ENCODE data around the gene TMPRSS6.

Gene TMPRSS6

DNA sequence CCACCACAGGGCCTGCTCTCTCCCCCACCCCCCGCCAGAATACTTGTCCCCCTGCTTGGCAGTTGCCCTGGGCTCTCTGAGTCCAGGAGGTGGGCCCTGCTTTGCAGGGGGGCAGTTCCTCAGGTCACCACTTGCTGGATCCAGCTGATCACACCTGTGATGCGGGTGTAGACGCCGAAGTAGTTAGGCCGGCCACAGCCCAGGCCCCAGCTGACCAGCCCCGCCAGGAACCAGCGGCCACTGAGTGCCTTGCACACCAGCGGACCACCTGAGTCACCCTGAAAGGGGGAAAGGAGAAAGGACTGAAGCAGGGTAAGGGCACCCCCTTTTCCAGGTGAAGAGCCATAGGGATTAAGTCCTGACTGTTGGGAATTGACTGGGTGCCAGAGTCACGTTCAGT, 43.6 kb downstream of the TMPRSS6 start:
- no peak for DNase-seq (ENCODE audit: low spot score)

DNA sequence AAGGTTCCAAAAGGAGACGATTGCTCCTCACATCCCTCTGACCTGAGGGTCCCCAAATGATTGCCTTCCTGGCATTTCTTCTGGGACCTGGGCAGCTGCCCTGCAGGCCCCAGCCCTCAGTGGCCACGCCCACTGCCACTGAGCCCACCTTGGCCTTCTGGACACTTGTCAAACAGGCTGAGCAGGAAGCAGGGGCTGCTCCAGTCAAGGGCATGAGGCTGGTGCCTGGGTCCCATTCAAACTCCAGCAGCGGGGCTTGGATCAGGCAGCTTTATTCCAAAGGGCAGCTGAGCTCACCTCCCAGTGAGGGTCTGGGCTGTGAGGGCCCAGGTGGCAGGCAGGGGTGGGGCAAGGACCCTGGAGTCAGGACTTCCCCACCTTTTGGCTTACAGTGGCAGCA, 44.3 kb downstream of the TMPRSS6 start:
- DNase-seq (ENCODE audit: low spot score): no peak

DNA sequence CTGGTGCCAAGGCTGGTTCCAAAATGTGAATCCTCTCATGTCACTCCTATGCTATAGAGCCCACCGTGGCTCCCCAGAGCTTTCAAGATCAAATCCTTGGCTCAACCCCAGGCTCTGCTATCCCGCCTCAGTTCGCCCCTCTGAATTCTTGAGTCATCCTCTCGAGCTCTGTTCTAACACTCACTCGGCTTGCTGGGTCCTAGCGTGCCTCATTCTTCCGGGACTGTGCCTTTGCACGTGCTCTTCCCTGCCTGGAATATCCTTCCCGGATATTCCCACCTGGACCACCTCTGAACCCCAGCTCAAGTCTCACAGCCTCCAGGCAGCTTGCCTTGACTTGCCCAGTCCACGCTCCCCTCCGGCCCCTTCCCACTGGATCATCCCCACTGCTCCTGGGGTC, 45.0 kb downstream of the TMPRSS6 start:
- DNase-seq (ENCODE audit: low spot score): no peak

DNA sequence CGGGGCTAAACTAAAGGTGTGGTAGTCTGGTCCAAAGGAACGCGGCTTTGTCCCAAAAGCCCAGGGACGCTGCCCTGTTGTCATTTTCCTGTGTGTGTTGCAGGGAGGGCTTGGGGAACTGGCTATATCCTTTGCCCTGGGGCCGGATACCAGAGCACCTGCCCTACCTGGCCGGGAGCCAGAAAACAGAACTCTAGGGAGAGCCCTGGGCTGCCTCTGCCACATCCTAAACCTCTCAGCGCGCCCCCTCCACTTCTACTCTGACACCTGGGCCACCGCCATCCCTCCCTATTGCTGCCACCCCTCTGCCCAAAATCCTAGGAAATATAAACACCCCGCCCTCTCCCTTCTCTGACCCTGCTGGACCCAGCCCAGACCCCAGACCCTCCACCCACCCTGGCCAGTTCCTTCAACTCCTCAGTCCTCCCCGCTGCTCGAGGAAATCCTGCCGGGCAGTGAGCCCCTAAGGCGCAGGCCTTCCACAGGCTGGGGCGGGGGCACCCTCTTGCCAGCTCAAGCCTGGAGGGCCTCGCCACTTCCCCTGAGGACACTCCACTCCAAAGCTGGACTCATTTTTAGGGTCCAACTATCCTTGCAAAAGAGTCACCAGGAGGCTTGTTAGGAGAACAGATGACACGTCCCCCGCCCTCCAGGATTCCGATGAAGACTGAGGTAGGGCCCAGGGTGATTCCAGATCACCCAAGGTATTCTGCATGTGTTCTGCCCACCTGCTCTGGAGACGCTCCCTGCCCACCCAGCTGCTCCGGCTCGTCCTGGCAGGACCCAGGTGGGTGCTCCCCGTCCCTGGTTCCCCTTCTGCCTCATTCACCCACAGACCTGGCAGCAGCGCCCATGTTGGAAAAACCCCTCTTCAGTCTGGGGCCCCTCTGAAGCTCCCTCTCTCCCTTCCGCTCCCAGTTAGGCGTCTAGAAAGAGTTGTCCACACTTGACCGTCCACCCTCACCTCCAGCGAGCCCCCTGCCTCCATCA, 45.8 kb downstream of the TMPRSS6 start:
- DNase-seq (ENCODE audit: low spot score): no peak

DNA sequence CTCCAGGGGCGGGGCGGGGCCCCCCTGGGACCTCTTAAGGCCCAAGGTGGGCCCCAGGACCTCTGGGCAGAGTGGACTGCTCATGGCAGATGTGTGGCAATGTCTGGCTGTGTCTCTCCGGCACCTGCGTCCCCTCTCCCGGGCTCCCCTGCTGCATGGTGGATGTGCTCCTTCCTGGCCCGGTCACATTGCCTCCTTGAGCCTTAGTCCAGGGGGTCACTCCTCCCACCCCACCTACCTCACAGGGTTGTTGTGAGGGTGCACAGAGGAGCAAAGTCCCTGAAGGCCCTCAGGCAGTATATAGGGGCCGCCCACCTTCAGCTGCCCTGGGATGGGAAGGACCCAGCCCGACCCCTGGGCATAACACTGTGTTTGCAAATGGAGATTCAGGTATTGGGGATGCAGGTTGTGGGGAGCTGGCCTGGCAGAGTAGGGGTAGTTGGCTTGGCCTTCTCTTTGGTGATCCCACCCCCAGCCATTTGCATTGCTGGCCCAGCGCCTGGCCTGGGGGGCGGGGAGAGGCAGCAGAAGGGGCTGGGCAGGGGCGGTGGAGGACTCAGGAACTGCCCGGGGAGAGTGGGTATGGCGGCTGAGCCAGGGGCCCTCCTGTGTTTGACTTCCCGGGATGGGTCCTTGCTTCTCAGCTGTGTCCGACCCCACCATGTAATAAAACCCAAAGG, 46.7 kb downstream of the TMPRSS6 start:
- DNase-seq (ENCODE audit: low spot score): no peak

DNA sequence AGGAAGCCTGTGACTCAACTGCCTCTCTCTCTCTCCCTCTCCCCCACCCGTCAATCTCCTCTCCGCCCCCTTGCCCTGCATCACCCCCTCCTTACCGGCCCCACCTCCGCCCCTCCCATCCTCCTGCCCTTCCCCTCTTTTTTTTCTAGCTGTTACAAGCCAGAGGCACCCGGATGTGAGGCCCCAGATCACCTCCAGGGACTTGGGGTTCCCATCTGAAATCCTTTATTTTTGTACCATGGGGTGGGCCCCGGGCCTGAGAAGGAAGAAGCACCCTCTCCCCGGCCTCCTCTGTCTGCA, 47.2 kb downstream of the TMPRSS6 start:
- DNase-seq (ENCODE audit: low spot score): no peak

DNA sequence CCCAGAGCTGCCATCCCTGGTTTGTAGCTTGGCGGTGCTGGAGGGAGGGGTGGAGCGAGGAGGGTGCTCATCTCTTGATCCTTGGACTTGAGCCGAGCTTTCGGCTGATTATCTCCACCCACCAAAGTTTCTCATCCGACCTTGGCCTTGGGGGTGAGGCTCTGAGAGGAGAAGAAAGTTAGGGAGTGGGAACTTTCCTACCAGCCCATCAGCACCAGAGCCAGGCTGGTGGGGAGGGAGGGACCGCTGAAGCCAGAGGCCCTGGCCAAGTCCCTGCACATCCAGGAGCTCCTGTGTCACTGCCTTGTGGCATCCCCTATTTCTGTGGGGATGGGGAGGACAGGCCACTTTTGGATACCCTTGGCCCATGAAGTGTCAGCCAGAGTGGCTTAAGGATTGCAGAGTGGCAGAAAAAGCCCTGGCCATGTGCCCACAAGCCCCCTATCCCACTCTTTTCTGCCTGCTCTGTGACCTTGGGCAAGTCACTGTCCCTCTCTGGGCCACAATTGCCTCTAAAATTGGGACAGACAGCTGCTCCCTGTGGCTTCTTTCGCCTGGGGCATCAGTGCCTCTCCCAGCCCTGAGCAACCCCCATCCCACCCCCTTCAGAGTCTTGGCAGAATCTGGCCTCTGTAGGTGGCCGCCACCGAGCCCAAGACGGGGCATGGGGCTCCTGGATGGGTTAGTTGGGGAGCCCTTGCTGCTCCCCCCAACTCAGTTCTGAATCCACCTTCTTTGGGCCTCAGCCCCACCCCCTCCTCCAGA, 47.7 kb downstream of the TMPRSS6 start:
- DNase-seq (ENCODE audit: low spot score): no peak

DNA sequence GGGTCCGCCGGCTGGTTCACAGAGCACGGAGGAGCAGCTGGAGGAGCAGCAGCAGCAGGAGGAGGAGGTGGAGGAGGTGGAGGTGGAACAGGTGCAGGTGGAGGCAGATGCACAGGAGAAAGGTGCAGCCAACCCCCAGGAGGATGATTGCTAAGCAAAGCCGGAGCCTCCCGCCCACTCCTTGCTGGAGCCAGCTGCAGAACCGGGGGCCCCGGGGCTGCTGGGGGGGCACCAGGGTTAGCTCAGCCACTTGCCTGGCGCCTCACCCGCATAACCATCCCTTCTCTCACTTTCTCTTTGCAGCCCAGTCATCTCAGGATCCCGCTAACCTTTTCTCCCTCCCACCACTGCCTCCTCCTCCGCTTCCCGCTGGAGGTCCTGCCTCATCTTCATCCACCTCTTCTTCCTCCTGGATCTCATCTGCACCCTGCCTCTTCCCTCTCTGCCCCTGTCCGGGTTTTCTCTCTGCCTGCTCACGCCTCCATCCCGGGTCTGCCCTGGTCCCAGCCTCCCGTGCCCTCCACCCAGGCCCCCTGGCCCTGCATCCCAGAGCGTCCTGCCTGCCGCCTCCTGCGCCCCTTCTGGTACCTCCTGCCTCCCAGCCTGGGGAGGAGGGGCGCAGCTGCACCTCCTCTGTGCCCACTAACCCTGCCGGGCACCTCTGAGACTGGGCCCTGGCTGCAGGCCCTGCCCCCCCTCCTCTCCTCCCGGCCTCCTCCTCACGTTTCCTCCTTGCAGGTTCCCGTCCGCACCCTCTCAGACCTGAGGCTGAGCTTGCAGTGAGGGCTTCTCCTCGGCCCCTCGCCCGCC, 48.5 kb downstream of the TMPRSS6 start:
- DNase-seq (ENCODE audit: low spot score): no peak

DNA sequence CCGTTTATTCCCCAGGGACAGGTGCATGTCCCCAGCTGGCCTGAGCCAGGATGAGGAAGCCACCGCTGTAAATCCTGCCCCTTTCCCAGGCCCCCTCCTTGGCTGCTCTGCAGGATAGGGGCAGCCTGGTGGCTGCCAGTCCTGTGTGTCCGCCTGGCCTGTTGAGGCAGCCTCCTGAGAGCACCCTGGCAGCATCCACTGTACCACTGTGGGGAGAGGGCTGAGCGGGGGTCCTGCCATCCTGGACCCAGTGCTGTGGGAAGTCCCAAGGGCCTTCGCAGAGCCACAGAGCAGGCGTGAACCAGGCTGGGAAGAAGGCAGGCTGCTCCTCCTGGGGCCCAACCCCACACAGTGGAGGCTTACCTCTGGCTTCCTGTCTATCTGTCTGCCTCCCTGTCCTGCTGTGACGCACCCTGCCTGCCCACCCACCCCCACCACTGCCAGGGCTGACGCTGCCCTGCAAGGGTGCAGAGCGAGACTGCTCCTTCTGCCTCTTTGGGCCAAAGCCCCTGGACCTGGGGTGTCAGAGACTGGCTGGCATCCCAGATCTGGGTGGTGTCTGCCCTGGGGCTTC, 49.5 kb downstream of the TMPRSS6 start:
- no peak for DNase-seq (ENCODE audit: low spot score)

DNA sequence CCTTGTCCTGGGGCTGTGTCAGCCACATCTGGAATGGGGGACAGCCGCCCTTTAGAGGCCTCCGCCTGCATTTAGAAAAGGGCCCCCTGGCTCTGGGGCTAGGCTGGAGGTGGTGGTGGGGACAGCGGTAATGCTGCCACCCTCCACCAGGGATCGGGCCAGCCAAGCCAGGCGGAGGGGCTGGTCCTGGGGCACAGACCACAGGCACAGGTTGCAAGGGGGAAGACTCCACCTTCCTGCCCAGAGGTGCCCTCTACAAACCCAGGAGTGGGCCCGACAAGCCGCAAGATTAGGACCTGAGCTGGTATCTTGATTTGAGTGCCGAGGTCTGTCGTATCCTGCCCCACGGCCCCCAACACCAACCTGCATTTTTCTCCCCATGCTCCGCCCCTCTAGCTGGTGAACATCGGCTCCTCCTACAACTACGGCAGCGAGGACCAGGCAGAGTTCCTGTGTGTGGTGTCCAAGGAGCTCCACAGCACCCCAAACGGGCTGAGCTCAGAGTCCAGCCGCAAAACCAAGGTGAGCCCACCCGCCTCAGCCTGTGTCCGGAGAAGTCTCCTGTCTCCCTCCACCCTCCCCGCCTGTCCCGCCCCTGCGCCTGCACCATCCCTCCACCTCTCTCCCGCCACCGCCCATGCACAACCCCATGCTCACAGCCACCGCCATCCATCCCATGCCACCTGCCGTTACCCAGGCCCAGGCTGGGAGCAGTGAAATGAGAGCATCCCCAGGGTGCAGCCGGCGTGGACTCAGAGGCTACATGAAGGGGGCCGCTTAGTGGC, 50.4 kb downstream of the TMPRSS6 start:
- no peak for DNase-seq (ENCODE audit: low spot score)

DNA sequence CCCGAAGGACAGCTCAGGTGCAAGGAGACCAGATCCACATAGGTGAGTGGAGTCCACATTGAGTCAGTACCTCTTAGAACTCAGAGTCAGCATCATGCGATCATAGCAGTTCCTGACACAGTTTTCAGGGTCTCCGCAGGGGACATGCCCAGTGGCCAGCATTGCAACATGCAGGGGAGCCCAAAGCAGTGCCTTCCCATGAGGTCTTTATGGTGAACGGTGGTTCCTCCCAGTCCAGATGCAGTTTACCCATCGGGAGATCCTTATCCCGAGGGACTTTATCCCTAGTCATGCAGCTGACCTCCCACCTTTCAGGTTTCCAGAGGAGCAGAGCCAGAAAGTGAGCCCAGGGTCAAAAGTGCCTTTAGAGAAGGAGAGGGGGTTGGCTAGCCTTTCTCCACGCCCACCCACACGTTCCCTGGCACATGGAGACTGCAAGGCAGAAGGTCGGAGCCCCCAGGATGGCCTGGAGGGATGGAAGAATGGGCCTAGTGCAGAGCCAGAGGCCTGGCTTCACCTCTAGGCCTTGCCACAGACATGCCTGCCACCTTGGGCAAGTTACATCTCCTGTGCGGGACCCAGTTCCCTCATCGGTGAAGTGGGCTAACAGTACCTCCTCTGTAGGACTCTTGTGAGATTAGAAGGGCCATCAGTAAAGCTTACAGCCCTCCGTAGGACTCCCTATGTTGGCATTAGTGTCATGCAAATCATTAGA, 51.6 kb downstream of the TMPRSS6 start:
- no peak for DNase-seq (ENCODE audit: low spot score)

DNA sequence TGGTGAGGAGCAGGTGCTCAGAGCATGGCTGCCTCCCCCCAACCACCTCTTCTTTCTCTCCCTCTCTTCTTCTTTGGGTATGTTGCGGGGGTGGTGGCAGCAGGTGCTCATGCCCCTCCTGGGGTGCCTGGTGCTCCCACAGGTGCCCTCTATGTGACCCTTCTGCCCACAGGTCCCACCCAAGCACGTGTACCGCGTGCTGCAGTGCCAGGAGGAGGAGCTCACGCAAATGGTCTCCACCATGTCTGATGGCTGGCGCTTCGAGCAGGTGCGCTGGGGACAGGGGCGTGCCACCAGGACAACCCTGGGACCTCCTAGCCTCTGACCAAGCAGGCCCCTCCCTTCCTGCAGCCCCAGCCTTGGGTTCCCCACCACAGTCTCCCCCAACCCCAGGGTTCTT, 52.3 kb downstream of the TMPRSS6 start:
- no peak for DNase-seq (ENCODE audit: low spot score)

DNA sequence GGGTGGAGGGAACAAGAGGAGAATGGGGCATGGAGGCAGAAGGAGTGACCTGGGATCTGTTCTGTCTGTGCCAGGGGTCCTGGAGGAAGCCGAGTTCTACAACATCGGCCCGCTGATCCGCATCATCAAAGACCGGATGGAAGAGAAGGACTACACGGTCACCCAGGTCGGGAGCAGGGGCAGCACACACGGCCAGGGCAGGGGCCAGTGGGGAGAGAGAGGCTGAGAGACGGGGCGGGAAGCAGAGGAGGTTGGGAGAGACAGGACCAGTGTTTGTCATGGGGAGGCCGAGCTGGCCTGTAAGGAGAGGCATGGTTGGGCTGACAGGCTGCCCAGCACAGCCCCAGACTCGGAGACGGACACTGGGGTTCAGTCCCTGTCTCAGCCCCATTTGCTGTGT, 53.3 kb downstream of the TMPRSS6 start:
- DNase-seq (ENCODE audit: low spot score): no peak

DNA sequence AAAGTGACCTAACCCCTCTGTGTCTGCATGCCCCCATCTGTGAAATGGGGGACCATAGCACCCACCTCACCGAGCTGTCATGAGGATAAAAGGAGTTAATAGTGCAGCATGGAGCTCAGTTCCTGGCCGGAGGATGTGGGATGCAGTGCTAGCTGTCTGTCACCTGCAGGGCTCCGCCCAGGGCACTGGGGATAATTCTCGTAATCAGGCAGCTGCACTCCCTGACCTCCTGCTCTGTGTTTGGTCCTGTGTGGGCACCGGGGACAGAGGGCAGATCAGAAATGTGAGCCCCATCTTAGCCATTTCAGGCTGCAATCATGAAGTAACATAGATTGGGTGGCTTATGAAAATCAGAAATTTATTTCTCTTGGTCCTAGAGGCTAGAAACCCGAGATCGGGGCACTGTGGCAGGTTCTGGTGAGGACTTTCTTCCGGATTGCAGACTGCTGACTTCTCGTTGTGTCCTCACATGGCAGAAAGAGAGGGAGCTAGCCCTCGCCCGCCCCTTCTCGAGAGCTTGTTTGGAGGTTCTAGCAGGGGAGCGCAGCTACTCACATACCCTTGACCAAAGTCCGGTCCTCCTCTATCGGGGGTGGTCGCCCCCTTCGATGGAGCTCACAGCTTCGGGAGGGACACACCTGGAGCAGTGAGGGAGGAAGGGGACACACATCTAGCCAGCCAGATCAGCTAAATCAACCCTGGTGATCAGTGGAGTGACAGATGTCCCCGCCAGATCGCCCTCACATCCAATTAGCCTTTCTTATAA, 54.7 kb downstream of the TMPRSS6 start:
- DNase-seq (ENCODE audit: low spot score): no peak

DNA sequence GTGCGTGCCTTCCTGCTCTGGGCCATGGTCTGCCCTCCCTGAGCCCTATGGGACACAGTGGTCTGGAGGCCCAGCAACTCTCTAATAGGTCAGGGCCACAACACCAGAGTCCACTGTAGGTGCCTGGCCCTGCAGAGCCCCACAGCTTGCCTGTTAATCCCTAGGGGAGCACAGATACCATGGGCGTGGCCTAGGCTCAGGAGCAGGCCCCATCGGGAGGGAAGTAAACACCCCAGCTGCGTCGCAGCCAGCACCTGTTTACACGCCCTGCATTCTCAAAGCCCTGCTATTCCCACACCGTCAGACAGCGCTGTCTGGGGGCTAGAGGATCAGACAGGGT, 55.5 kb downstream of the TMPRSS6 start:
- DNase-seq (ENCODE audit: low spot score): no peak

DNA sequence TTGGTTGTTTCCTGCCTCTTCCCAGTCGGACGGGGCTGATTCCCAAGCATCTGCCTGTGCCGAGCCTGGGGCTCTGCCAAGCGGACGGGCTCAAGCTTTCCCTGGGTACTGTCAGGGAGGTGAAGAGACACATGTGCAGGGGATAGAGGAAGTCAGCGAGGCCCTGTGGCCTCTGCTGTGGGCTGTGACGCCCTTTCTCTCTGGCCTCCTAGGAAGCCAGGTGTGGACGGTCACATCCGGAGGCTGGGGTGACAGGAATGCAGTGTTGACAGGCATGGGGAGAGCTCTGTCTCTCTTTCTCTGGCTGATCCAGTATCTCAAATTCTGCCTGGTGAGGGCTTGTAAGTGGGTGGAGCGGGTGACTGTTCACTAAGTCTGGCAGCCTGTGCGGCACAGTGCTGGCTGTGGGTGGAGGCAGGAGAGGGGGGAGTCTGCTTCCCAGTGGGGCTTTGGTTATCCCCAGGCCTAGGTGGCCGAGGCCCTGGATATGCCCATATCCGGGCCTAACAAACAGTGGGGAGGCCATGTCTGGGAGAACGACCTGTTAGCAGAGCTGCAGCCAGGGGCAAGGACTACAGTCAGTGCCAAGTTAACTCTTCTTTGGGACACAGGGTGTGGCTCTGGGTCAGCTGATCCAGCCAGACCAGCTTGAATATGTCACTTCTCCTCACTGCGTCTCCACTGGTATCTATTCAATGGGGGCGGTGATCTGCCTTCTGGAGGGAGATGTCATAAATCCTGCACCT, 56.0 kb downstream of the TMPRSS6 start:
- DNase-seq (ENCODE audit: low spot score): no peak

DNA sequence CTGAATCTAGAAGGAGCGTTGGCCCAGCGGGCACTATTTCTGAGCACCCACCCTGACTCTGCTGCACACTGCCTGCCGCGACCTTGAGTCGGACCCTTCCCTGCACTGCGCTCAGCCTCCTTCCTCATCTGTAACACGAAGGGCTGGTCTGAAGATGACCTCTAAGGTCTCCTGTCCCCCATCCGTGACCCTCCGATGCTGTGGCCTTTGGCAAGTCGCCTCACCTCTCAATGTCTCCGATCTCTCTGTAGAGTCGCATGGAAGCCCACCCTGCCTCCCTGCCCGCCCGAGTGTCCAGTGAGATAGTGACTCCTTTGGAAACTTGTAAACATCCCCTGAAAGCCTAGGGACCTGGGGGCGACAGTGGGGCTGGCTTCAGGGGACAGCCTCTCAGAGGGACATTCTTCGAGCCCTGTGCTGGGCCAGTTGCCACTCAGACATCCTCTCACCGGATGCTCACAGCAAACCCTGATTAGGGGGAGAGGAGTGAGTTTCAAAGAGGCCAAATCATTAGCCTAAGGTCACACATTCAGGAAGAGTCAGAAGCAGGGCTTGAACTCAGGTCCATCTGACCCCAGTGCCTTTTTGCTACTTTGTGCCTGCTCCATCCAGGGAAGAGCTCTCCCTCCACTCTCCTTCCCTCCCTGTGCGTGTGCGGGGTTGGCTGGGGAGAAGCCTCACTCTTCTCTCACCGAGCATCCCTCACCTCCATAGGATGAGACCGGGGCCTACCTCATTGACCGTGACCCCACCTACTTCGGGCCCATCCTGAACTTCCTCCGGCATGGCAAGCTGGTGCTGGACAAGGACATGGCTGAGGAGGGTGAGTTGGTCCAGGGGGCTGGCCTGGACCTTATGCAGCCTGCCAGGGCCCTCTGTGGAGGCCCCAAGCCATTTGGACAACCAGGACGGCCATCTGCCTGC, 56.9 kb downstream of the TMPRSS6 start:
- no peak for DNase-seq (ENCODE audit: low spot score)
